GM19193 (cell line): Measurements from ENCODE around the gene CPPED1.

ENCODE experiments used
- POLR2A ChIP-seq: IDR thresholded peaks from 4 replicates; pipeline ENCODE4 v1.6.1; 2011; ENCODE audit not compliant: insufficient read depth, insufficient read length; ENCODE audit errors: extremely low read depth

CPPED1 gene

GRCh38 chr16:12757546-12757945, 46.1 kb downstream of the CPPED1 start:
- no peak for TF ChIP-seq POLR2A

- no peak for TF ChIP-seq POLR2A
Measured at GRCh38 chr16:12754824-12755543, 48.7 kb downstream of the CPPED1 start.

GRCh38 chr16:12753203-12754023, 50.3 kb downstream of the CPPED1 start:
- TF ChIP-seq POLR2A, result no peak

GRCh38 chr16:12752159-12752558, 51.5 kb downstream of the CPPED1 start:
- no peak for TF ChIP-seq POLR2A

GRCh38 chr16:12750554-12750918, 53.2 kb downstream of the CPPED1 start:
- TF ChIP-seq POLR2A, result no peak

GRCh38 chr16:12749076-12749475, 54.6 kb downstream of the CPPED1 start:
- no peak for TF ChIP-seq POLR2A

GRCh38 chr16:12747827-12748226, 55.9 kb downstream of the CPPED1 start:
- no peak for TF ChIP-seq POLR2A

GRCh38 chr16:12747261-12747660, 56.4 kb downstream of the CPPED1 start:
- no peak for TF ChIP-seq POLR2A

- TF ChIP-seq POLR2A, result no peak
Measured at GRCh38 chr16:12744860-12745259, 58.8 kb downstream of the CPPED1 start.

- no peak for TF ChIP-seq POLR2A
Measured at GRCh38 chr16:12742741-12743140, 60.9 kb downstream of the CPPED1 start.

GRCh38 chr16:12740986-12741610, 62.6 kb downstream of the CPPED1 start:
- no peak for TF ChIP-seq POLR2A

- no peak for TF ChIP-seq POLR2A
Measured at GRCh38 chr16:12739738-12740137, 63.9 kb downstream of the CPPED1 start.

- TF ChIP-seq POLR2A, result no peak
Measured at GRCh38 chr16:12737563-12737962, 66.1 kb downstream of the CPPED1 start.

- no peak for TF ChIP-seq POLR2A
Measured at GRCh38 chr16:12735805-12736204, 67.9 kb downstream of the CPPED1 start.

- TF ChIP-seq POLR2A, result no peak
Measured at GRCh38 chr16:12732600-12732999, 71.1 kb downstream of the CPPED1 start.

- no peak for TF ChIP-seq POLR2A
Measured at GRCh38 chr16:12729448-12729847, 74.2 kb downstream of the CPPED1 start.
